ENCODE data around the gene SLC35F3.

DNA sequence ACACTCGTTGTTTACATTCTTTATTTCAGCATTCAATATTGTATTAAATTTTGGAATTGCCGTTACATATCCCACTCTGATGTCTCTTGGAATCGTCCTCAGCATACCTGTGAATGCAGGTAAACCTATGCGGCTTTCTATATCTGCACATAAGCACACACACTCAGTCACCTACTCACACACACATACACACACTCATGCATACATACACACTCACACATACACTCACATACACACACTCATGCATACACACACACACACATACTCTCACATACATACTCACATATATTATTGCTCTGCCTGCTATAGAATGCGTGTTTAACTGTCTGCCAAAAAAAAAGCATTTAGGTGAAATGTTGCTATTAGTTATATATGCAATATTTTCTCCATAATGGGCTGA is 415.6 kb downstream of the SLC35F3 start:
- TF ChIP-seq, protein P1, sequence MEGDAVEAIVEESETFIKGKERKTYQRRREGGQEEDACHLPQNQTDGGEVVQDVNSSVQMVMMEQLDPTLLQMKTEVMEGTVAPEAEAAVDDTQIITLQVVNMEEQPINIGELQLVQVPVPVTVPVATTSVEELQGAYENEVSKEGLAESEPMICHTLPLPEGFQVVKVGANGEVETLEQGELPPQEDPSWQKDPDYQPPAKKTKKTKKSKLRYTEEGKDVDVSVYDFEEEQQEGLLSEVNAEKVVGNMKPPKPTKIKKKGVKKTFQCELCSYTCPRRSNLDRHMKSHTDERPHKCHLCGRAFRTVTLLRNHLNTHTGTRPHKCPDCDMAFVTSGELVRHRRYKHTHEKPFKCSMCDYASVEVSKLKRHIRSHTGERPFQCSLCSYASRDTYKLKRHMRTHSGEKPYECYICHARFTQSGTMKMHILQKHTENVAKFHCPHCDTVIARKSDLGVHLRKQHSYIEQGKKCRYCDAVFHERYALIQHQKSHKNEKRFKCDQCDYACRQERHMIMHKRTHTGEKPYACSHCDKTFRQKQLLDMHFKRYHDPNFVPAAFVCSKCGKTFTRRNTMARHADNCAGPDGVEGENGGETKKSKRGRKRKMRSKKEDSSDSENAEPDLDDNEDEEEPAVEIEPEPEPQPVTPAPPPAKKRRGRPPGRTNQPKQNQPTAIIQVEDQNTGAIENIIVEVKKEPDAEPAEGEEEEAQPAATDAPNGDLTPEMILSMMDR (conservative IDR thresholded peaks at IDR 0.05; ENCODE audit: low read depth in 2 of 2): no peak
- TF ChIP-seq POLR2AphosphoS5 (IDR thresholded peaks at IDR 0.05; ENCODE audit: low read depth): no peak
- no peak for TF ChIP-seq NANOG (IDR thresholded peaks at IDR 0.05; ENCODE audit: borderline replicate concordance)
- TF ChIP-seq, protein P2, sequence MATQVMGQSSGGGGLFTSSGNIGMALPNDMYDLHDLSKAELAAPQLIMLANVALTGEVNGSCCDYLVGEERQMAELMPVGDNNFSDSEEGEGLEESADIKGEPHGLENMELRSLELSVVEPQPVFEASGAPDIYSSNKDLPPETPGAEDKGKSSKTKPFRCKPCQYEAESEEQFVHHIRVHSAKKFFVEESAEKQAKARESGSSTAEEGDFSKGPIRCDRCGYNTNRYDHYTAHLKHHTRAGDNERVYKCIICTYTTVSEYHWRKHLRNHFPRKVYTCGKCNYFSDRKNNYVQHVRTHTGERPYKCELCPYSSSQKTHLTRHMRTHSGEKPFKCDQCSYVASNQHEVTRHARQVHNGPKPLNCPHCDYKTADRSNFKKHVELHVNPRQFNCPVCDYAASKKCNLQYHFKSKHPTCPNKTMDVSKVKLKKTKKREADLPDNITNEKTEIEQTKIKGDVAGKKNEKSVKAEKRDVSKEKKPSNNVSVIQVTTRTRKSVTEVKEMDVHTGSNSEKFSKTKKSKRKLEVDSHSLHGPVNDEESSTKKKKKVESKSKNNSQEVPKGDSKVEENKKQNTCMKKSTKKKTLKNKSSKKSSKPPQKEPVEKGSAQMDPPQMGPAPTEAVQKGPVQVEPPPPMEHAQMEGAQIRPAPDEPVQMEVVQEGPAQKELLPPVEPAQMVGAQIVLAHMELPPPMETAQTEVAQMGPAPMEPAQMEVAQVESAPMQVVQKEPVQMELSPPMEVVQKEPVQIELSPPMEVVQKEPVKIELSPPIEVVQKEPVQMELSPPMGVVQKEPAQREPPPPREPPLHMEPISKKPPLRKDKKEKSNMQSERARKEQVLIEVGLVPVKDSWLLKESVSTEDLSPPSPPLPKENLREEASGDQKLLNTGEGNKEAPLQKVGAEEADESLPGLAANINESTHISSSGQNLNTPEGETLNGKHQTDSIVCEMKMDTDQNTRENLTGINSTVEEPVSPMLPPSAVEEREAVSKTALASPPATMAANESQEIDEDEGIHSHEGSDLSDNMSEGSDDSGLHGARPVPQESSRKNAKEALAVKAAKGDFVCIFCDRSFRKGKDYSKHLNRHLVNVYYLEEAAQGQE (IDR thresholded peaks at IDR 0.05; ENCODE audit: unreplicated experiment): no peak
- no peak for TF ChIP-seq EZH2 (IDR thresholded peaks at IDR 0.05; ENCODE audit: low read depth, unreplicated experiment)
- no peak for TF ChIP-seq CREB1 (CRISPR knock-in tag; IDR thresholded peaks at IDR 0.05; ENCODE audit: low read depth)
- TF ChIP-seq EZH2phosphoT487 (IDR thresholded peaks at IDR 0.05; ENCODE audit: unreplicated experiment): no peak
- TF ChIP-seq JUNB (IDR thresholded peaks at IDR 0.05; ENCODE audit: unreplicated experiment): no peak
- TF ChIP-seq, protein P3, sequence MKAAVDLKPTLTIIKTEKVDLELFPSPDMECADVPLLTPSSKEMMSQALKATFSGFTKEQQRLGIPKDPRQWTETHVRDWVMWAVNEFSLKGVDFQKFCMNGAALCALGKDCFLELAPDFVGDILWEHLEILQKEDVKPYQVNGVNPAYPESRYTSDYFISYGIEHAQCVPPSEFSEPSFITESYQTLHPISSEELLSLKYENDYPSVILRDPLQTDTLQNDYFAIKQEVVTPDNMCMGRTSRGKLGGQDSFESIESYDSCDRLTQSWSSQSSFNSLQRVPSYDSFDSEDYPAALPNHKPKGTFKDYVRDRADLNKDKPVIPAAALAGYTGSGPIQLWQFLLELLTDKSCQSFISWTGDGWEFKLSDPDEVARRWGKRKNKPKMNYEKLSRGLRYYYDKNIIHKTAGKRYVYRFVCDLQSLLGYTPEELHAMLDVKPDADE (IDR thresholded peaks at IDR 0.05): no peak
